HG03558 (cell line): ENCODE measurements around the gene SLC1A1.

ENCODE experiments used
- ATAC-seq: cut with Tn5 transposase; IDR thresholded peaks from one replicate; pipeline ENCODE4 v1.9.1; 2021; ENCODE audit warnings: moderate number of reproducible peaks; ENCODE audit not compliant: unreplicated experiment; ENCODE audit errors: extremely low read depth

Gene SLC1A1

DNA sequence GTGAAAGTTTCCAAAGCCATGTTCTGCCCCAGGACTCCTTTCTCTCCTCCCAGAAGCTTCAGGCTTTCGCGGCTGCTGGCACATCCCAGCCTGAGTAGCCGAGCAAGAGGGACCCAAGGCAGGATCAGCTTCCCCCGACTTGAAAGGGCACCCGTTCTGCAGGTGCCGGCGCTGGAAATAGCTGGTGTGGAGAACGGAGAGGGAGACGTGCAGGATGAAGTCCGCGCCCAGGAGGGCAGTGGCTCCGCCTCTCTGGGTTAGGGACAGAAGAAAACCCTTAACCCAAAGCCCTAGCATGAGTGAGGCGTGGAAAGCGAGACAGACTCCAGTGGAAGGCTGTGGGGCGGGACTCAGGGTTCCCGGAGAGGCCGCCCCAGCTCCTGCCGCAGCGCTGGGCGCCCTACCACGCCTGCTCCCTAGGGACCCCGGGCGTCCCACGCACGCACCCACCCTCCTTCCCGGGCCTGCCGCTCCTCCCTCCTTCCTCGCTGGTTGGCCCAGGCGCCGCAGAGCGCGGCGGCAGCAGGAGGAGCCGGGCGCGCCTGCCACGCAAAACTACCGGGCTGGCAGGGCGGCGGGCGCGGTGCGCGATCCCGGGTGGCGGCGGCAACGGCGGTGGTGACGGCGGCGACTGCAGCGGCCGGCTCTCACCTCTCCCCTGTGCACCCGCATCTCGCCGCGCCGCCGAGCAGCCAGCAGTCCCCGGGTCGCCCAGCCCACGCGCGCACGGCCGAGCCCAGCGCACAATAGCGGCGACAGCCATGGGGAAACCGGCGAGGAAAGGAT lies at the start of gene SLC1A1:
SLC1A1 (plus strand) TSS at position 550 of the 786 bp plus-strand sequence; CDS start at position 762, 212 bp downstream.
- ATAC-seq: peak; percentile 45

- no peak for ATAC-seq
Measured at GRCh38 chr9:4442806-4443205, 47.5 kb upstream of the SLC1A1 start.

DNA sequence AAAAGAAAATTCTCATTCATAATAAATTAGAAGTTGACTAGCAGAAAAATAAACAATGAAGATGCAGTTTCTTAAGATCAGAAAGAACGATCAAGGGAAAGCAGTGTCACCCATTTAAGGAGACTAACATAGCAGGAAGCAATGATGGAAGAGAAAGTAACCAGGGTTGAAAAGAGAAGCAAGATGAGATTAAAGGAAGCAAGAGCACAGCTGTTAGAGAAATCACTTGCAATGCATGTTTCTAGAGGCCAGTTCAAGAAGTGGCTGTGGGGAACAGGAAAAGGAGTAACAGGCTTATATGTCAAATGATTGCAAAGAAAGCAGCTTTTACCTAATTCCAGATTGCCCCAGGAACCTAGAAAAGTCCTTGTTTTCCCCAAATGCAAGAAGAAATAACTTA lies 46.8 kb upstream of the SLC1A1 start:
- ATAC-seq: no peak

GRCh38 chr9:4461437-4461836 lies 28.8 kb upstream of the SLC1A1 start:
- ATAC-seq: no peak

DNA sequence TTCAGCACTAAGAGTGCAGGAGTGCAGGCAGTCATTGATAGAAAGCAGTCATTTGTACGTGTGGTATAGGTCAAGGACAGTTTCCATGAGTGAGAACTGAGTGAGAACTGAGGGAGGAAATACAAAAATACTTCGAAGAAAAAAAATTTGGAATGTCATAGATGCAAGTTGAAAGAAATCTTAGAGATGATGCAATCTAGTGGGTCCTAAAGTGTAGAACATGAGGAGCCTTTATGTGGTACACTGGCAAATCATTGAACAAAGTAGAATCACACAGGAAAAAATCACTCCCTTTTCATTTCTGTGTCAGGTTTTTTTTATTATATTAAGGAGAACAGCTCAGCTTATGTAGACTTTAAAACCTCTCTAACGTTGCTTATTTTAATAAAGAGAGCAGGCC lies 26.4 kb upstream of the SLC1A1 start:
- ATAC-seq: no peak

DNA sequence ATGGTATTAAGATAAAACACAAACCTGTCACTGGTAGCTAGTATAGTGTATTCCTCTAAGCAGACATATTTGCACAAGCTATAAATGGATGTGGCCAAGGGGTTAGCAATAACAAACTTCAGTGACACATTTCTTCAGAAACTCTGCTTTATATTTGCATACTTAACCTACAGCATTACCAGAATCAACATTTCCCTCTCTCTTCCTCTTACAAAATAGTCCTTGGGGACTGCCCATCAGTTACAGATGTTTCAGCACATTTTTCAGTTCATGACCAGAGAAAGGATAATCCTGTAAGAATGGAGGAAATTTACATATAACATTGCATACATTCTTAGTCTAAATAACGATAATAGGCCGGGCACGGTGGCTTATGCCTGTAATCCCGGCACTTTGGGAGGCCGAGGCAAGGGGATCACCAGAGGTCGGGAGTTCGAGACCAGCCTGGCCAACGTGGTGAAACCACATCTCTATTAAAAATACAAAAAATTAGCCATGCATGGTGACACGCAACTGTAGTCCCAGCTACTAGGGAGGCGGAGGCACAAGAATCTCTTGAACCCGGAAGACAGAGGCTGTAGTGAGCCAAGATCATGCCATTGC lies 25.3 kb upstream of the SLC1A1 start:
- ATAC-seq: peak; percentile 94

DNA sequence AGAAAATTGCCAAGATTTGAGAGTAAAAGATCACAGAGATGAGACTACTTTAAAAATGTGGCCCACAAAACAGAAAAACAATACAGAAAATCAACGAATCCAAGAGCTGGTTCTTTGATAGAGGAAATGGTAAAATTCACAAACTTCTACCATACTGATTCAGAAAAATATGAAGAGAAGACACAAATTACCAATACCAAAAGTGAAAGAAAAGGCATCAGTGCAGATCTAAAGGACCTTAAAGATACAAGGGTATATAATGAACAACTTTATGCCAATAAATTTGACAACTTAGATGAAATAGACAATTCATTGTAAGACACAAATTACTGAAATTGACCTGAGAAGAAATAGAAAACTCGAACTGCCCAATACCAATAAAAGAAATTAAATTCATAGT lies 24.4 kb upstream of the SLC1A1 start:
- ATAC-seq: no peak

DNA sequence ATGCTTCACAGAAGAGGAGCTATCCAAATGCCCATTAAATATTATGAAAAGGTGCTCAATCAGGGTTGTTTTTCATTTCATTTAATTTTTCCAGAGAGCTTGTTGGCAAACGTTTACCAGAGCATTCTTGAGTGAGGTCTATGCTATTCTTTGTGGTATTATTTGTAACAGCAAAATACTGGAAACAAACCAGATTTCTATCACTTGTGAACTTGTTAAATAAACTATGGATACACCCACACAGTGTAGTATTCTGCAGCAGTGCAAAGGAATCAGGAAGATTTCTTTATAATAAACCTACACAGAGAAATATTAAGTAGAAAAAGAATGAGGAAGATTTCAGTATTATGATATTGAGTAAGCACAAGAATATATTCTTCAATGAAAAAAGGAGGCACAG lies 15.0 kb upstream of the SLC1A1 start:
- ATAC-seq: no peak

- ATAC-seq: no peak
Measured at GRCh38 chr9:4486176-4486575, 4.1 kb upstream of the SLC1A1 start.

- no peak for ATAC-seq
Measured at GRCh38 chr9:4489562-4489918, 728 bp upstream of the SLC1A1 start.

DNA sequence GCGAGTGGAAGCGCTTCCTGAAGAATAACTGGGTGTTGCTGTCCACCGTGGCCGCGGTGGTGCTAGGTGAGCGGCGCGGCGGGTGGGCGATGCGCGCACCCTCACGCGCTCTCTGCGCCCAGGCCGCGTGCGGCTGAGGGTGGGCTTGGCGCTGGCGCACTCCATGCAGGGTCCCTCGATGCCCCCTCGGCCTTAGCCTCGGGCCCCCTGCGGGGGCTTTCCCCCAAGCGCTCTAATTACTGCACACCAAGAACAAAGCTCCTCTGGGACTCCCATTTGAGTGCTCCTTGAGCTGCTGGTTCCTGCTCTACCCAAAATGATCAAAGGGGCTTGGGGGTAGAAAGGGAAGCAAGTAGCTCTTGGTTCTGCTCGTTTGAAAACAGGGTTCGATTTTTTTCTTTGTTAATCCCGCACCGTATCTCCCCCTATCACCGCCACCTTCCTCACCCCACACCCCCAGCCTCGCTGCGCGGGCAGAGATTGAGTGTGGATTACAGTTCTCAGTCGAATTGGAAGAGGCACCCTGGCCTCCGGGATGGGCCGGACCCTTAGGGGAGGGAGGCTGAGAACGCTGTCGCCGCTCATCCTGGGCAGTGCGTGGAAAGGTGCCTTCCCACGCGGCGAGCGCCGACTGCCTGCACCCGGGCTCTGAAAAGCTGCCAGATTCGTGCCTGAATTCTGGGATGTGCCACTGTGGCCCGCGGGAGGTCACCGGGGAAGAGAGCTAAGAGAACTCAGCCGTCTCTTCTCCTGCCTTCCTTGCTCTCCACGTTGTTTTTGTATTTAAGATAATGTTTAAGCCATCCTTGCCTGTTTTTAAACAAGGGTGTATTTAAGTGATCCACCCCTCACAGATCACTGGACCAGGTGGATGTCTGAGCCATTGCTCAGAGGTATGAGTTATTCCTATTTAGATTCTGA lies 697 bp downstream of the SLC1A1 start:
- no peak for ATAC-seq

DNA sequence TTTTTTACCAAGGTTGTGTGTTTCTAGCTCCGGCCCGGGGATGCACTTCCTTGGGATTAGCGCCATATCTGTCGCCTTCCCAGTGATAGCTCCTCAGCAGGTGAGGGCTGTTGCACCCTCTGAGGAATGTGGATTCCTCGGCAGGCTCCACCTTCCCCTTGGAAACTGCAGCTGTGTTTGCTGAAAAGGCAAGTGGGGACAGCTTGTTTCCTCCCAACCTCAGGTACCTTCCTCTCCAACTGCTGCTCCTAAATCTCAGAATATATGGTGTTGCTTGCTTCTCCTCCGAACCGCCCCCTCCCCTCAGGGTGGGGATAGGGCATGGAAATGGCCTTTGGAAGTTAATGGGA lies 1.3 kb downstream of the SLC1A1 start:
- ATAC-seq: no peak

GRCh38 chr9:4494332-4494731 lies 4.1 kb downstream of the SLC1A1 start:
- no peak for ATAC-seq

DNA sequence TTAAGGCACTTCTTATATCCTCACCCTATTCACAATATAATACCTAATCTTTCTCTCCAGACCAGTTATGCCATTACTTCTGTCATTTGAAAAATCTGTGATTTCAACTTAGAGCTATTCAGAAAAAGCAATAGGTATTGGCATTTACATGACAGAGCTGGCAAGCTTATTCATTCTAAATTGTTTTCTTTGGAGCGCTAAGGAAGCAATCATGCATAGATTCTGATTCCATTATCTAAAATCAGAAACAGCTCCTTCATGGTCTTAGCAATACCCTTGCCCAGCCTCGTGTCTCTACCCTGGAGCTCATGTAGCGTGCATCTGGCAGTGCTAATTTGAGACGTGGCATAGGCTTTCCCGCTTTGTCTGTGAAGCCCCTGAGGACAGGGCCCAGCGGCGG lies 4.5 kb downstream of the SLC1A1 start:
- ATAC-seq: no peak

- no peak for ATAC-seq
Measured at GRCh38 chr9:4495537-4495936, 5.3 kb downstream of the SLC1A1 start.

DNA sequence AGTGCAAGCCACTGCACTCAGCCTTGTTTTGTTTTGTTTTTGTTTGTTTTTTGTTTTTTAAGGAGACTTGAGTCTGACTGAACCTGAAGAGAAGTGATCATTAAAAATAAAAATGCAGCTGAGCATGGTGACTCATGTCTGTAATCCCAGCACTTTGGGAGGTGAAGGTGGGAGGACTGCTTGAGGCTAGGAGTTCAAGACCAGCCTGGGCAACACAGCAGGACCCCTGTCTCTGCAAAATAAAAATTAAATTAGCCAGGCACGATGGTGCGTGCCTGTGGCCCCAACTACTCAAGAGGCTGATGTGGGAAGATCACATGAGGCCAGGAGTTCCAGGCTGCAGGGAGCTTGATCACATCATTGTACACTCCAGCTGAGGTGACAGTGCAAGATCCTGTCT lies 6.2 kb downstream of the SLC1A1 start:
- no peak for ATAC-seq

GRCh38 chr9:4497395-4497794 lies 7.1 kb downstream of the SLC1A1 start:
- ATAC-seq: no peak

DNA sequence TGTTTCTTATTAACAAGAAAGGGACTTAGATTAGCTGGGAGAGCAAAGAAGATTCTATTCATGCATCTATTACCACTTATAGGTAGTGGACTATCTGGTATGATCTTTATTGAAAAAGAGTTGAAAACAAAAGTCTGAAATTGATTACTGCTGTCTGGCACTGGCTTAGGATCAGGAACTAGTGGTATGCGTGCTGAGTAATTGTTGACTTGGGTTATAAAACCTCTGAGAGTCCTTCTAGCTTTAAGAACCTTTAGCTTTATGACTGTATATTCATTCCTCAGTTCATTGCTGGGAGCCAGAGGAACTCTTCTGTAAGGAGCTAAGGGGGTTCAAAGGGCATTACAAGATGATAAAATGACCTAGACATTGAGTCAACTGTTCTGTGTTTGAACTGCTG lies 7.6 kb downstream of the SLC1A1 start:
- no peak for ATAC-seq

DNA sequence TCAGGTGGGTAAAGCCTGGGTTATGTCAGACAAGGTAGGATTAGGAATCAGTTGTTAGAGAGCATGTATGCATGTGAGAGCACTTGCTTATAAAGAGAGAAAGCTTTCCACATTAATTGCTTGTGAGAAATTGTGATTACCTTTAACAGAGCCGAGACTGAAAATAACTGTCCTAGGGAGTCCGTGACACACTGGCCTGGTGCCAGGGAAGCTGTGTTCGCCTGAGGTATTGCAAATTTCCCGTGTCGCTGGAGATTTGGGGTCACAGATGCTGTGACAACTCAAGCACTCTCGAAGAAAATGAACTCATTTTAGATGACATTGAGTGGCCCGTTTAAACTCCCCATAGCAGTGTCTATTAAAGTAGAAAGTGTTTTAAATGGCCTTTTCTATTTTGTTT lies 9.6 kb downstream of the SLC1A1 start:
- no peak for ATAC-seq

- ATAC-seq: no peak
Measured at GRCh38 chr9:4501147-4501507, 10.9 kb downstream of the SLC1A1 start.

- no peak for ATAC-seq
Measured at GRCh38 chr9:4502444-4502843, 12.2 kb downstream of the SLC1A1 start.
